MM.1S (cell line): ENCODE data around the gene ASPSCR1.

Experiments
- CTCF ChIP-seq: fragments of 300-600 bp; sonication (generic); IDR thresholded peaks from 2 replicates; pipeline ENCODE4 v1.5.1; 2016; ENCODE audit warnings: antibody characterized with exemption, low read length, mixed read lengths
- EZH2 ChIP-seq: fragments of 300-600 bp; sonication (generic); optimal IDR thresholded peaks from 2 replicates; pipeline ENCODE3; 2017; ENCODE audit warnings: low read depth, mild to moderate bottlenecking, antibody characterized with exemption, low read length, mixed read lengths

- TF ChIP-seq CTCF (no peak), EZH2 (no peak)
These were observed 858 bp upstream of the ASPSCR1 start for GRCh38 chr17:81976332-81977210.
